HEK293 (cell line): ENCODE results near the gene CNKSR3.

Experiments
- BCL11A ChIP-seq: fragments of 450-650 bp; formaldehyde crosslinking; IDR thresholded peaks from 2 replicates; pipeline ENCODE4 v1.5.1; 2016; ENCODE audit warnings: low read depth, missing biosample characterization, missing genetic modification characterization
- HOXA7 ChIP-seq: sonication (generic); formaldehyde crosslinking; IDR thresholded peaks from 2 replicates; pipeline ENCODE4 v1.8.1; 2022; ENCODE audit warnings: missing genetic modification reagents, borderline replicate concordance
- KLF9 ChIP-seq: fragments of 450-650 bp; formaldehyde crosslinking; IDR thresholded peaks from 2 replicates; pipeline ENCODE4 v1.5.1; 2016; ENCODE audit warnings: missing biosample characterization, missing genetic modification characterization, low read depth
- PRDM4 ChIP-seq: fragments of 450-650 bp; formaldehyde crosslinking; IDR thresholded peaks from 2 replicates; pipeline ENCODE4 v1.5.1; 2017; ENCODE audit warnings: missing biosample characterization, missing genetic modification characterization
- RBAK ChIP-seq: fragments of 450-650 bp; formaldehyde crosslinking; IDR thresholded peaks from 2 replicates; pipeline ENCODE4 v1.5.1; 2016; ENCODE audit warnings: missing biosample characterization, missing genetic modification characterization
- TCF7L2 ChIP-seq: IDR thresholded peaks from 2 replicates; pipeline ENCODE4 v1.6.1; 2011; ENCODE audit warnings: low read depth, mild to moderate bottlenecking, inconsistent platforms, low read length, moderate library complexity, borderline replicate concordance
- TRIM28 ChIP-seq: IDR thresholded peaks from 2 replicates; pipeline ENCODE4 v1.6.1; 2011; ENCODE audit warnings: low read length, control low read depth, borderline replicate concordance
- ZNF155 ChIP-seq: fragments of 450-650 bp; formaldehyde crosslinking; IDR thresholded peaks from 2 replicates; pipeline ENCODE4 v1.5.1; 2016; ENCODE audit warnings: missing biosample characterization, missing genetic modification characterization
- ZNF280C ChIP-seq: fragments of 450-650 bp; formaldehyde crosslinking; IDR thresholded peaks from 2 replicates; pipeline ENCODE4 v1.5.1; 2016; ENCODE audit warnings: missing biosample characterization, missing genetic modification characterization
- ZNF366 ChIP-seq: fragments of 450-650 bp; formaldehyde crosslinking; conservative IDR thresholded peaks from 2 replicates; pipeline ENCODE4 v1.5.1; 2016; ENCODE audit warnings: missing biosample characterization, missing genetic modification characterization
- ZNF423 ChIP-seq: fragments of 450-650 bp; formaldehyde crosslinking; IDR thresholded peaks from 2 replicates; pipeline ENCODE4 v1.5.1; 2016; ENCODE audit warnings: missing biosample characterization, missing genetic modification characterization
- ZNF433 ChIP-seq: fragments of 450-650 bp; formaldehyde crosslinking; IDR thresholded peaks from 2 replicates; pipeline ENCODE4 v1.5.1; 2016; ENCODE audit warnings: missing biosample characterization, missing genetic modification characterization, low read depth
- ZNF521 ChIP-seq: fragments of 450-650 bp; formaldehyde crosslinking; IDR thresholded peaks from 2 replicates; pipeline ENCODE4 v1.5.1; 2017; ENCODE audit warnings: missing biosample characterization, mild to moderate bottlenecking, missing genetic modification characterization
- ZNF549 ChIP-seq: fragments of 450-650 bp; IDR thresholded peaks from 2 replicates; pipeline ENCODE4 v1.5.1; 2018; ENCODE audit warnings: missing biosample characterization, missing genetic modification characterization, mild to moderate bottlenecking, inconsistent platforms, moderate library complexity
- ZNF555 ChIP-seq: fragments of 450-650 bp; formaldehyde crosslinking; conservative IDR thresholded peaks from 2 replicates; pipeline ENCODE4 v1.5.1; 2017; ENCODE audit warnings: missing biosample characterization, mild to moderate bottlenecking, missing genetic modification characterization, inconsistent platforms
- ZNF580 ChIP-seq: fragments of 450-650 bp; formaldehyde crosslinking; IDR thresholded peaks from 2 replicates; pipeline ENCODE4 v1.5.1; 2016; ENCODE audit warnings: missing biosample characterization, missing genetic modification characterization
- ZNF596 ChIP-seq: fragments of 450-650 bp; IDR thresholded peaks from 2 replicates; pipeline ENCODE4 v1.5.0; 2018; ENCODE audit warnings: missing biosample characterization, mild to moderate bottlenecking, missing genetic modification characterization, moderate library complexity
- ZNF701 ChIP-seq: fragments of 450-650 bp; formaldehyde crosslinking; IDR thresholded peaks from 2 replicates; pipeline ENCODE4 v1.5.1; 2016; ENCODE audit warnings: missing biosample characterization, missing genetic modification characterization
- ZNF76 ChIP-seq: fragments of 450-650 bp; formaldehyde crosslinking; IDR thresholded peaks from 2 replicates; pipeline ENCODE4; 2016; ENCODE audit warnings: low read depth, missing biosample characterization, missing genetic modification characterization, borderline replicate concordance
- ZNF843 ChIP-seq: fragments of 450-650 bp; formaldehyde crosslinking; IDR thresholded peaks from 2 replicates; pipeline ENCODE4 v1.5.1; 2016; ENCODE audit warnings: missing biosample characterization, missing genetic modification characterization
- ZSCAN30 ChIP-seq: fragments of 450-650 bp; IDR thresholded peaks from 2 replicates; pipeline ENCODE4 v1.5.1; 2018; ENCODE audit warnings: missing biosample characterization, mild to moderate bottlenecking, missing genetic modification characterization, moderate library complexity
- TF ChIP-seq, protein P1 (sequence below): fragments of 450-650 bp; formaldehyde crosslinking; IDR thresholded peaks from 2 replicates; pipeline ENCODE4 v1.5.1; 2016; ENCODE audit warnings: missing biosample characterization, missing genetic modification characterization
- TF ChIP-seq, protein P2 (sequence below): fragments of 450-650 bp; formaldehyde crosslinking; IDR thresholded peaks from 2 replicates; pipeline ENCODE4 v1.5.1; 2016; ENCODE audit warnings: missing biosample characterization, missing genetic modification characterization
- TF ChIP-seq, protein P3 (sequence below): fragments of 450-650 bp; formaldehyde crosslinking; IDR thresholded peaks from 2 replicates; pipeline ENCODE4 v1.5.1; 2016; ENCODE audit warnings: missing biosample characterization, missing genetic modification characterization
- TF ChIP-seq, protein P4 (sequence below): fragments of 450-650 bp; formaldehyde crosslinking; IDR thresholded peaks from 2 replicates; pipeline ENCODE4 v1.5.1; 2016; ENCODE audit warnings: missing biosample characterization, missing genetic modification characterization
- TF ChIP-seq, protein P5 (sequence below): fragments of 450-650 bp; formaldehyde crosslinking; IDR thresholded peaks from 2 replicates; pipeline ENCODE4 v1.5.1; 2016; ENCODE audit warnings: missing biosample characterization, missing genetic modification characterization, borderline replicate concordance

CNKSR3 gene

GRCh38 chr6:154548130-154548830 lies 37.8 kb upstream of the CNKSR3 start (continued):
- TF ChIP-seq ZNF580 = peak; percentile 89
- TF ChIP-seq ZSCAN30 (tag by site-specific recombination) = peak; percentile 91
- peak; percentile 82 for TF ChIP-seq ZNF366 (tag by site-specific recombination)
- TF ChIP-seq, protein P1, sequence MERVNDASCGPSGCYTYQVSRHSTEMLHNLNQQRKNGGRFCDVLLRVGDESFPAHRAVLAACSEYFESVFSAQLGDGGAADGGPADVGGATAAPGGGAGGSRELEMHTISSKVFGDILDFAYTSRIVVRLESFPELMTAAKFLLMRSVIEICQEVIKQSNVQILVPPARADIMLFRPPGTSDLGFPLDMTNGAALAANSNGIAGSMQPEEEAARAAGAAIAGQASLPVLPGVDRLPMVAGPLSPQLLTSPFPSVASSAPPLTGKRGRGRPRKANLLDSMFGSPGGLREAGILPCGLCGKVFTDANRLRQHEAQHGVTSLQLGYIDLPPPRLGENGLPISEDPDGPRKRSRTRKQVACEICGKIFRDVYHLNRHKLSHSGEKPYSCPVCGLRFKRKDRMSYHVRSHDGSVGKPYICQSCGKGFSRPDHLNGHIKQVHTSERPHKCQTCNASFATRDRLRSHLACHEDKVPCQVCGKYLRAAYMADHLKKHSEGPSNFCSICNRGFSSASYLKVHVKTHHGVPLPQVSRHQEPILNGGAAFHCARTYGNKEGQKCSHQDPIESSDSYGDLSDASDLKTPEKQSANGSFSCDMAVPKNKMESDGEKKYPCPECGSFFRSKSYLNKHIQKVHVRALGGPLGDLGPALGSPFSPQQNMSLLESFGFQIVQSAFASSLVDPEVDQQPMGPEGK (tag by site-specific recombination) = peak; percentile 84
- TF ChIP-seq ZNF76 (tag by site-specific recombination) = no peak
- TF ChIP-seq ZNF596 (tag by site-specific recombination) = peak; percentile 61; the same call in 1 of the 2 replicates
- TF ChIP-seq, protein P2, sequence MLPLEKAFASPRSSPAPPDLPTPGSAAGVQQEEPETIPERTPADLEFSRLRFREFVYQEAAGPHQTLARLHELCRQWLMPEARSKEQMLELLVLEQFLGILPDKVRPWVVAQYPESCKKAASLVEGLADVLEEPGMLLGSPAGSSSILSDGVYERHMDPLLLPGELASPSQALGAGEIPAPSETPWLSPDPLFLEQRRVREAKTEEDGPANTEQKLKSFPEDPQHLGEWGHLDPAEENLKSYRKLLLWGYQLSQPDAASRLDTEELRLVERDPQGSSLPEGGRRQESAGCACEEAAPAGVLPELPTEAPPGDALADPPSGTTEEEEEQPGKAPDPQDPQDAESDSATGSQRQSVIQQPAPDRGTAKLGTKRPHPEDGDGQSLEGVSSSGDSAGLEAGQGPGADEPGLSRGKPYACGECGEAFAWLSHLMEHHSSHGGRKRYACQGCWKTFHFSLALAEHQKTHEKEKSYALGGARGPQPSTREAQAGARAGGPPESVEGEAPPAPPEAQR (tag by site-specific recombination) = no peak
- TF ChIP-seq PRDM4 (tag by site-specific recombination) = peak; percentile 95
- no peak for TF ChIP-seq ZNF549
- no peak for TF ChIP-seq RBAK (tag by site-specific recombination)
- TF ChIP-seq ZNF555 (tag by site-specific recombination) = no peak
- no peak for TF ChIP-seq ZNF155 (tag by site-specific recombination)
- no peak for TF ChIP-seq ZNF521 (tag by site-specific recombination)
- peak; percentile 93 for TF ChIP-seq ZNF423
- TF ChIP-seq TRIM28 = peak; percentile 70; the same call in 1 of the 2 replicates
- peak; percentile 98 for TF ChIP-seq TCF7L2
- no peak for TF ChIP-seq ZNF701
- TF ChIP-seq, protein P3, sequence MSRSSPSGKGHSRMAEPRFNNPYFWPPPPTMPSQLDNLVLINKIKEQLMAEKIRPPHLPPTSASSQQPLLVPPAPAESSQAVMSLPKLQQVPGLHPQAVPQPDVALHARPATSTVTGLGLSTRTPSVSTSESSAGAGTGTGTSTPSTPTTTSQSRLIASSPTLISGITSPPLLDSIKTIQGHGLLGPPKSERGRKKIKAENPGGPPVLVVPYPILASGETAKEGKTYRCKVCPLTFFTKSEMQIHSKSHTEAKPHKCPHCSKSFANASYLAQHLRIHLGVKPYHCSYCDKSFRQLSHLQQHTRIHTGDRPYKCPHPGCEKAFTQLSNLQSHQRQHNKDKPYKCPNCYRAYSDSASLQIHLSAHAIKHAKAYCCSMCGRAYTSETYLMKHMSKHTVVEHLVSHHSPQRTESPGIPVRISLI (tag by site-specific recombination) = peak; percentile 96
- TF ChIP-seq, protein P4, sequence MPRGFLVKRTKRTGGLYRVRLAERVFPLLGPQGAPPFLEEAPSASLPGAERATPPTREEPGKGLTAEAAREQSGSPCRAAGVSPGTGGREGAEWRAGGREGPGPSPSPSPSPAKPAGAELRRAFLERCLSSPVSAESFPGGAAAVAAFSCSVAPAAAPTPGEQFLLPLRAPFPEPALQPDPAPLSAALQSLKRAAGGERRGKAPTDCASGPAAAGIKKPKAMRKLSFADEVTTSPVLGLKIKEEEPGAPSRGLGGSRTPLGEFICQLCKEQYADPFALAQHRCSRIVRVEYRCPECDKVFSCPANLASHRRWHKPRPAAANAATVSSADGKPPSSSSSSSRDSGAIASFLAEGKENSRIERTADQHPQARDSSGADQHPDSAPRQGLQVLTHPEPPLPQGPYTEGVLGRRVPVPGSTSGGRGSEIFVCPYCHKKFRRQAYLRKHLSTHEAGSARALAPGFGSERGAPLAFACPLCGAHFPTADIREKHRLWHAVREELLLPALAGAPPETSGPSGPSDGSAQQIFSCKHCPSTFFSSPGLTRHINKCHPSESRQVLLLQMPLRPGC (tag by site-specific recombination) = peak; percentile 92
- TF ChIP-seq, protein P5, sequence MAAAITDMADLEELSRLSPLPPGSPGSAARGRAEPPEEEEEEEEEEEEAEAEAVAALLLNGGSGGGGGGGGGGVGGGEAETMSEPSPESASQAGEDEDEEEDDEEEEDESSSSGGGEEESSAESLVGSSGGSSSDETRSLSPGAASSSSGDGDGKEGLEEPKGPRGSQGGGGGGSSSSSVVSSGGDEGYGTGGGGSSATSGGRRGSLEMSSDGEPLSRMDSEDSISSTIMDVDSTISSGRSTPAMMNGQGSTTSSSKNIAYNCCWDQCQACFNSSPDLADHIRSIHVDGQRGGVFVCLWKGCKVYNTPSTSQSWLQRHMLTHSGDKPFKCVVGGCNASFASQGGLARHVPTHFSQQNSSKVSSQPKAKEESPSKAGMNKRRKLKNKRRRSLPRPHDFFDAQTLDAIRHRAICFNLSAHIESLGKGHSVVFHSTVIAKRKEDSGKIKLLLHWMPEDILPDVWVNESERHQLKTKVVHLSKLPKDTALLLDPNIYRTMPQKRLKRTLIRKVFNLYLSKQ (tag by site-specific recombination) = no peak
- TF ChIP-seq KLF9 = 0 out of 2 replicates have a peak, but pooled peaks have one; percentile 14
- TF ChIP-seq HOXA7 (CRISPR knock-in tag) = no peak
- TF ChIP-seq ZNF280C (tag by site-specific recombination) = no peak
- TF ChIP-seq BCL11A (tag by site-specific recombination) = peak; percentile 91; the same call in 1 of the 2 replicates
- TF ChIP-seq ZNF843 (tag by site-specific recombination) = peak; percentile 98
- TF ChIP-seq ZNF433 (tag by site-specific recombination) = no peak
